K562 (cell line): ENCODE results near the gene SLC1A2. TPM values are rescaled to one million over a fixed set of nuclear protein-coding genes. Genes with fewer than 3 reads are reported as not detected.

ENCODE experiments used
- CBFA2T2 ChIP-seq: fragments of 450-650 bp; conservative IDR thresholded peaks from 2 replicates; pipeline ENCODE4 v1.6.1; 2017; ENCODE audit warnings: mild to moderate bottlenecking
- CBFA2T3 ChIP-seq: fragments of 450-650 bp; IDR thresholded peaks from 2 replicates; pipeline ENCODE4 v1.6.1; 2017
- LCOR ChIP-seq: sonication (generic); formaldehyde crosslinking; IDR thresholded peaks from 2 replicates; pipeline ENCODE4 v1.8.0; 2022; ENCODE audit warnings: mild to moderate bottlenecking, missing genetic modification reagents
- MXD1 ChIP-seq: fragments of 250-450 bp; sonication (Bioruptor Pico); IDR thresholded peaks from 2 replicates; pipeline ENCODE4 v1.8.0; 2021; ENCODE audit warnings: borderline replicate concordance, mild to moderate bottlenecking, moderate library complexity; ENCODE audit not compliant: poor library complexity, severe bottlenecking
- SMAD1 ChIP-seq: fragments of 150-350 bp; IDR thresholded peaks from 2 replicates; pipeline ENCODE4 v1.6.1; 2014; ENCODE audit warnings: low read length, low read depth; ENCODE audit not compliant: partially characterized antibody
- STAT5A ChIP-seq: IDR thresholded peaks from 2 replicates; pipeline ENCODE4 v1.6.1; 2012; ENCODE audit warnings: low read length, inconsistent platforms, borderline replicate concordance
- ZNF639 ChIP-seq, 2 experiments: fragments of 200-800 bp in 1 of 2; sonication (Bioruptor generic) in 1 of 2; sonication (generic) in 1 of 2; formaldehyde crosslinking in 1 of 2; IDR thresholded peaks in 1 of 2; conservative IDR thresholded peaks in 1 of 2; 2 replicates each; pipeline versions ENCODE4 v1.5.0 to v1.6.1; 2016 to 2020; ENCODE audit warnings: missing compliant biosample characterization in 1 of 2, missing genetic modification characterization in 1 of 2, missing genetic modification reagents in 1 of 2
- ZNF766 ChIP-seq: fragments of 200-800 bp; sonication (Bioruptor generic); conservative IDR thresholded peaks from 2 replicates; pipeline ENCODE4 v1.6.1; 2016; ENCODE audit warnings: missing genetic modification characterization, missing compliant biosample characterization
- polyA plus RNA-seq, 8 experiments: library from polyadenylated mRNA; depleted of rRNA in 4 of 8; stranded (reverse) in 5 of 8; unstranded in 3 of 8; fragments of >200 nt; fragmentation: Nextera tagmentation in 2 of 8; fragmentation: Illumina TruSeq in 1 of 8; extraction: Ambion mirVana in 2 of 8; extraction: Trizol in 1 of 8; gene quantifications; 2 replicates each; pipeline versions ENCODE4 v1.2.1 to v1.2.3, GENCODE V29; 2011 to 2014; ENCODE audit warnings: inconsistent platforms in 1 of 8, missing spikeins in 1 of 8
- total RNA-seq, 7 experiments: library from RNA; depleted of rRNA in 6 of 7; stranded (reverse); fragments of >200 nt in 6 of 7; fragmentation: Illumina TruSeq in 2 of 7; extraction: Trizol in 2 of 7; gene quantifications; 2 replicates each; pipeline versions ENCODE4 v1.2.1 to v1.2.3, GENCODE V29; 2011 to 2021; ENCODE audit warnings: low replicate concordance in 1 of 7
- TF ChIP-seq, protein P1 (sequence below): sonication (generic); formaldehyde crosslinking; IDR thresholded peaks from 2 replicates; pipeline ENCODE4 v1.8.0; 2023; ENCODE audit warnings: mild to moderate bottlenecking, missing genetic modification reagents
- TF ChIP-seq, protein P2 (sequence below): sonication (generic); IDR thresholded peaks from 2 replicates; pipeline ENCODE4 v1.6.1; 2016

The SLC1A2 gene
- total and polyA plus RNA-seq, 9 of the 15 experiments (the other 6 are each of a cell fraction or from before 2014, with no cell fraction given) = 0.03 to 0.07 (median 0.04) TPM; not detected in 5

DNA sequence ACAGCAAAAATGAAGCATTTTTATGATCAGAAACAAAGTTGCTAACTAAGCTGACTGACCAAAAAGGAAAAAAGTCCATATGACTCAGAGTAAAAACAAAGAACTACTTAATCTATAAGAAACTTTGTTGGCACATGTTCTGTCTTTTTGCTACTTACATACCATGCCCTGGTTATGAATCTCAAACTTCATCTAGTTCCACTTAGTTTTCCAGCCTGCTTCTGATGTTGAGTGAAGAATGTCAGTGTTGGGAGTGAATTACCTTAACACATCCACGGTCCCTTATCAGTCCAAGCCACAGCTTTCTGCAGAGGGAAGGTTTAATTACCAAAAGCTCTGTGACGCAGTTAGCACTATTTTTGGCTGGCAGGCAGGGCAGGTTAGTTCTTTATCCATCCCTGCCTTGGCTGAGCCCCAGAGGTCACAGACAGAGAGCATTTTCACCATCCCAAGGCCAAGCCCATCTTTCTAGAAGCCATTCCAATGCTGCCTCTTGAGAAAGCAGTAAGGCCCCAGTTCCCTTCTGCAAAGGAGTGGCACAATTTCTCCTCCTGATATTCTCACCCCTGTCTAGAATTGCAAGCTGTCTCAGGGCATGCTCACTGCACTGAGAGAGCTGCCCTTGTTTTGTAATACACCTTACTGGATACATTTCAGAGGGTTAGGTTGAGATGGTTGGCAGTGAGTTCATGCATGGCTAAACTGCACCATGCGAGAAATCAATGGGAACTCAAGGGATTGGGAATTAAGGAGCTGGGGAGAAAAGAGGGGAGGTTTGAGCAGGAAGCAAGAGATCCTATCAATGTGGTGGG, 67.1 kb downstream of the SLC1A2 start (continued):
- TF ChIP-seq ZNF639 (CRISPR knock-in tag; conservative IDR thresholded peaks at IDR 0.05 in 1 of 2, IDR thresholded peaks at IDR 0.05 in 1 of 2) = peak in 1 of 2 experiments; percentile 23; a peak in 1 of 4 replicates
- TF ChIP-seq CBFA2T2 = peak; percentile 68
- peak; percentile 70; the same call in 1 of the 2 replicates for TF ChIP-seq ZNF766 (CRISPR knock-in tag)
- TF ChIP-seq LCOR (CRISPR knock-in tag) = peak; percentile 99
- no peak for TF ChIP-seq MXD1 (CRISPR knock-in tag)
- TF ChIP-seq SMAD1 = no peak
- TF ChIP-seq, protein P1, sequence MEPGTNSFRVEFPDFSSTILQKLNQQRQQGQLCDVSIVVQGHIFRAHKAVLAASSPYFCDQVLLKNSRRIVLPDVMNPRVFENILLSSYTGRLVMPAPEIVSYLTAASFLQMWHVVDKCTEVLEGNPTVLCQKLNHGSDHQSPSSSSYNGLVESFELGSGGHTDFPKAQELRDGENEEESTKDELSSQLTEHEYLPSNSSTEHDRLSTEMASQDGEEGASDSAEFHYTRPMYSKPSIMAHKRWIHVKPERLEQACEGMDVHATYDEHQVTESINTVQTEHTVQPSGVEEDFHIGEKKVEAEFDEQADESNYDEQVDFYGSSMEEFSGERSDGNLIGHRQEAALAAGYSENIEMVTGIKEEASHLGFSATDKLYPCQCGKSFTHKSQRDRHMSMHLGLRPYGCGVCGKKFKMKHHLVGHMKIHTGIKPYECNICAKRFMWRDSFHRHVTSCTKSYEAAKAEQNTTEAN = 0 out of 2 replicates have a peak, but pooled peaks have one; percentile 55
- TF ChIP-seq STAT5A = peak; percentile 30; the same call in 1 of the 2 replicates
- peak; percentile 81 for TF ChIP-seq CBFA2T3
- TF ChIP-seq, protein P2, sequence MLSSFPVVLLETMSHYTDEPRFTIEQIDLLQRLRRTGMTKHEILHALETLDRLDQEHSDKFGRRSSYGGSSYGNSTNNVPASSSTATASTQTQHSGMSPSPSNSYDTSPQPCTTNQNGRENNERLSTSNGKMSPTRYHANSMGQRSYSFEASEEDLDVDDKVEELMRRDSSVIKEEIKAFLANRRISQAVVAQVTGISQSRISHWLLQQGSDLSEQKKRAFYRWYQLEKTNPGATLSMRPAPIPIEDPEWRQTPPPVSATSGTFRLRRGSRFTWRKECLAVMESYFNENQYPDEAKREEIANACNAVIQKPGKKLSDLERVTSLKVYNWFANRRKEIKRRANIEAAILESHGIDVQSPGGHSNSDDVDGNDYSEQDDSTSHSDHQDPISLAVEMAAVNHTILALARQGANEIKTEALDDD = peak; percentile 91
